HG03460 (cell line): Measurements from ENCODE around the gene NUP88.

ENCODE experiments used
- ATAC-seq: cut with Tn5 transposase; IDR thresholded peaks from one replicate; pipeline ENCODE4 v1.9.1; 2021; ENCODE audit not compliant: unreplicated experiment

The NUP88 gene

GRCh38 chr17:5361426-5361825 lies 58.0 kb downstream of the NUP88 start:
- no peak for ATAC-seq

- no peak for ATAC-seq
Observed at GRCh38 chr17:5355421-5356129, 63.9 kb downstream of the NUP88 start.

GRCh38 chr17:5354886-5355415 lies 64.5 kb downstream of the NUP88 start:
- no peak for ATAC-seq

- ATAC-seq: no peak
Observed at GRCh38 chr17:5354310-5354709, 65.2 kb downstream of the NUP88 start.

GRCh38 chr17:5352681-5353289 lies 66.7 kb downstream of the NUP88 start:
- ATAC-seq: no peak

GRCh38 chr17:5344914-5345313 lies 74.5 kb downstream of the NUP88 start:
- ATAC-seq: no peak
